Activated naive CD4-positive, alpha-beta T cell treated with anti-CD3 and anti-CD28 coated beads, Interleukin-2, amount 50 U/mL, for 72 hours (primary cell): Measurements from ENCODE around the gene GPAT3. TPM values are rescaled to one million over a fixed set of nuclear protein-coding genes. Genes with fewer than 3 reads are reported as not detected.
"Not testable (repeated sequence)": the region's sequence is repeated elsewhere in the genome, so short reads cannot be mapped to it uniquely, and the experiment has no call there.

Experiments used
- ATAC-seq, 2 donors: fragments of 150-1000 bp; cut with Tn5 transposase; 2 replicates each; pipeline ENCODE4 v1.10.0; 2021; ENCODE audit warnings: mild to moderate bottlenecking in 2 of 2, moderate library complexity in 2 of 2
- DNase-seq, 2 donors: peaks; one replicate each; pipeline ENCODE4 v3.0.0; 2021 to 2022; ENCODE audit warnings: low spot score in 2 of 2
- H3K27ac Mint-ChIP-seq, 2 donors: one replicate each; pipeline ENCODE4 v1.8.0; 2022; ENCODE audit warnings: mild to moderate bottlenecking in 2 of 2, mixed read lengths in 2 of 2
- H3K36me3 Mint-ChIP-seq, 2 donors: one replicate each; pipeline ENCODE4 v1.8.0; 2022; ENCODE audit warnings: mixed read lengths in 2 of 2
- H3K9me3 Mint-ChIP-seq, 2 donors: one replicate each; pipeline ENCODE4 v1.8.0; 2022; ENCODE audit warnings: mixed read lengths in 2 of 2
- total RNA-seq, 2 donors: library from RNA; stranded (reverse); gene quantifications; one replicate each; pipeline ENCODE4 v1.2.3, GENCODE V29; 2022

Gene GPAT3
- total RNA-seq, result 1 to 10 TPM in 1 of 2 donors, under 1 TPM in 1; 0.74 to 1.0 TPM

DNA sequence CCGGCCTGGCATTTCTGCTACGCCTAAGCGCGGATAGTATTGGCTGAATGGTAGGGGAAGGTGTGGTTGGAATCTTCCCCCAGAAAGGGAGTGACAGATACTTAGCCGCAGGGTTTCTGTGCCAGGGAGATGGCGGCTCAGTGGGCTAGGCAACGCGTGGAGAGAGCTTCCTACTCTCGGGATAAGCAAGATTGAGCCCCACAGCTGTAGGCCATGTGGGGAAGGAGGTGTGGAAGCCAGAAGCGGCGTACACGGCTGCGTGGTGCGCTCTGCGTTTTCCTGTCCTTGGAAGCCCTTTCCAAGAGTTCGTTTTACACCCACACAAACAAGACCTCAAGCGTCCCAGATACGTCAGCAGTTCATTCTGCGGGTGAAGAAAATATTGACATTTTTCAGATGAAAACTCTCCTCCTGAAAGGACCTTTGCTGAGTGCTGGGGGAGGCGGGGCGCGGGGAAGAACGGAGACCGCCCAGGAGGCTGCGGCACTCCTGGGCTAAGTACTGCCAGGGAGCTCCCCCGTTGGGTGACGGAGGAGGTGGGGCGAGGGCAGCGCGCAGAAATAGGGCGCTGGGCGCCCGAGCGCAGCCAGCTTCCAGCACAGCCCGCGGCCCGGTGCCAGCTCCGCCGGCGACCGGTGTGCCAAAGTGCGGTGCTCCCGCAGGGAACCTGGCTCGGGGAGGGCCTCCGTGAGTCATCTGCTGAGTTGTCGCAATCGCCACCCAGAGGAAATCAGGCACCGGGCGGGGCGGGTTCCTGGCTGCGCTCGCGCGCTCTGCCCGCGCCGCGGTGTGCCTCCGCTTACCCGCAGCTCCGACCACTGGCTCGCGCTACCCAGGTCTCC is at the start of gene GPAT3:
Gene GPAT3, plus strand, starts transcription at position 589 of the 842 bp plus-strand sequence. CDS start 515 bp downstream, outside the sequence.
- H3K27ac Mint-ChIP-seq, result peak within 1 kb of the TSS; percentile 75
- DNase-seq, result peak; percentile 67 to 88
- no peaks in the 10 kb centered on the region for H3K36me3 Mint-ChIP-seq
- no peaks in the 10 kb centered on the region for H3K9me3 Mint-ChIP-seq
- peak; percentile 87 to 88 for ATAC-seq

- no peaks in the 10 kb centered on the region for H3K9me3 Mint-ChIP-seq
- H3K27ac Mint-ChIP-seq, result peak overlapping the region in 1 of 2 donors; percentile 44
- ATAC-seq, result no peak
- no peak for DNase-seq
- peaks cover 0 to 5% of the 10 kb centered on the region in 2 donors for H3K36me3 Mint-ChIP-seq
Measured at GRCh38 chr4:83486457-83487129, 49.3 kb upstream of the GPAT3 start.

DNA sequence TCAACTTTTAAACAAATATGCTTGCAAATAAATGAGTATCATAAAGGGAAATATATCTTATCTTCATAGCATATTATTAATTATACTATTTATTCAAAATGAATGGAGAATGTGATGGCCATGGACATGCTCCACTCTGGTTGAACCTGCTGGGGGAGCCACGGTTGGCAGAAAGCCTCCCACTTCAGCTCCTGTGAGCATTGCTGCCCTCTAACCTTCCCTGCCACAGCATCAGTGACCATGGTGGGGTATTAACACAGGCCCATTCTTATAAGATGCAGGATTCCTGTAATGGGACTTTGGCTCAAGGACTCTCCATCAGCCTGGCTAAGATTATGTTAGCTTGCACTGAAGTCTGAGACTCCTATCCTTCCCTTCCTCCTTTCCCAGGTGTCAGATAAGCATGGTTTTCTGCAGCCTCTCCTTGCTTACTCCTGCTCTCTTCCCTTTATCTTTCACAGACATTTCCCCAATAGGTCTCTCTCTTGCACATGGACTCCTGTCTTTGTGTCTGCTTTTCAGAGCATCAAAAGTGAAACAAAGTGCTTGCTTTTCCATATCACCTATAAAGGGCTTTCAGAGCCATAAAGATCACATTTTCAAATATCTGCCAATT is 46.1 kb upstream of the GPAT3 start:
- no peak for ATAC-seq
- DNase-seq, result no peak
- Mint-ChIP-seq H3K27ac (no peak overlapping the region), H3K36me3 (no peaks in the 10 kb centered on the region), H3K9me3 (no peaks in the 10 kb centered on the region)

GRCh38 chr4:83490876-83491450 is 44.9 kb upstream of the GPAT3 start:
- no peaks in the 10 kb centered on the region for H3K36me3 Mint-ChIP-seq
- ATAC-seq, result peak in 1 of 2 donors; percentile 60
- H3K27ac Mint-ChIP-seq, result no peak overlapping the region
- H3K9me3 Mint-ChIP-seq, result no peaks in the 10 kb centered on the region
- no peak for DNase-seq

- DNase-seq, H3K9me3 Mint-ChIP-seq, H3K27ac Mint-ChIP-seq, ATAC-seq, H3K36me3 Mint-ChIP-seq: not testable (repeated sequence)
Measured at GRCh38 chr4:83496085-83496917, 39.6 kb upstream of the GPAT3 start.

GRCh38 chr4:83498187-83498586 is 37.7 kb upstream of the GPAT3 start:
- ATAC-seq (no peak), DNase-seq (no peak)
- Mint-ChIP-seq H3K27ac (no peak overlapping the region), H3K9me3 (no peaks in the 10 kb centered on the region), H3K36me3 (no peaks in the 10 kb centered on the region)

DNA sequence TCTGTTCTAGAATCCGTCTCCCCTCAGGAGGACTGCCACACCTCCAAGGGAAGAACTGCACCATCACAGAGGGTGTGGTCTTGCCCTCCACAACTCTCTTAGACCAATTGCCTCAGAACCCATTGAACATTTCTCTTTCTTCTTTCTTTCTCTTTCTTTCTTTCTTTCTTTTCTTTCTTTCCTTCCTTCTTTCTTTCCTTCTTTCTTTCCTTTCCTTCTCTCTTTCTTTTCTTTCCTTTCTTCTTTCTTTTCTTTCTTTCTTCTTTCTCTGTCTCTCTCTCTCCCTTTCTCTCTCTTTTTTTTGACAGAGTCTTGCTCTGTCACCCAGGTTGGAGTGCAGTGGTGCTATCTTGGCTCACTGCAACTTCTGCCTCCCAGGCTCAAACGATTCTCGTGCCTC is 34.2 kb upstream of the GPAT3 start:
- H3K27ac Mint-ChIP-seq, result peak overlapping the region in 1 of 2 donors; percentile 59

GRCh38 chr4:83503974-83504373 is 31.9 kb upstream of the GPAT3 start:
- ATAC-seq, result no peak
- no peak for DNase-seq
- peak overlapping the region in 1 of 2 donors; percentile 68 for H3K27ac Mint-ChIP-seq
- H3K9me3 Mint-ChIP-seq, result peaks cover 0 to 4% of the 10 kb centered on the region in 2 donors
- H3K36me3 Mint-ChIP-seq, result peaks cover 4 to 5% of the 10 kb centered on the region in 2 donors

More for the DNA sequence above, 34.2 kb upstream of the GPAT3 start:
- ATAC-seq, H3K36me3 Mint-ChIP-seq, H3K9me3 Mint-ChIP-seq, DNase-seq: not testable (repeated sequence)

GRCh38 chr4:83504503-83504902 is 31.4 kb upstream of the GPAT3 start:
- Mint-ChIP-seq H3K9me3 (peaks cover 0 to 7% of the 10 kb centered on the region in 2 donors), H3K27ac (peak overlapping the region in 1 of 2 donors; percentile 68), H3K36me3 (peaks cover 4 to 5% of the 10 kb centered on the region in 2 donors)
- peak in 1 of 2 donors; percentile 34 for ATAC-seq
- no peak for DNase-seq

DNA sequence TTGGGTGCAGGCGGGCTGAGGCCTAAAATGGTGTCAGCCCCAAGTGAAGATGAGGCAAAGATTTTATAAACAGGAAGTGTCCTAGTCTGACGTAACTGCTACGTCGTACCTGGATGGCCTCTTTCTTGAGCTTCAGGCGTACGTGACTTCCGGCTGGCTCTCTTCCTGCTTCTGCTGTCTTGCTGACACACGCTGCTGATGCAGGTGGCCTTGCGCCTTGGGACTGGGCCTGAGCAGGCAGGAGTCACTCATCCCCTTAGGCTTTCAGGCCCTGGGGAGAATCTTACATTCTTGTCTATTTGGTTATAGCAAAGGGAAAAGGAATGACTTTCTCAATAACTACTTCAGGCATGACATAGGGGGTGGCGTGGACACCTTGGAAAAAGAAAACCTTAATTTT is 30.9 kb upstream of the GPAT3 start:
- DNase-seq, result no peak
- peak overlapping the region in 1 of 2 donors; percentile 68 for H3K27ac Mint-ChIP-seq
- H3K36me3 Mint-ChIP-seq, result peaks cover 4 to 5% of the 10 kb centered on the region in 2 donors
- H3K9me3 Mint-ChIP-seq, result peaks cover 0 to 7% of the 10 kb centered on the region in 2 donors
- no peak for ATAC-seq

GRCh38 chr4:83509156-83509585 is 26.7 kb upstream of the GPAT3 start:
- ATAC-seq (peak; percentile 64 to 68), DNase-seq (peak in 1 of 2 donors; percentile 74)
- H3K27ac Mint-ChIP-seq, result peak overlapping the region; percentile 25 to 42
- H3K9me3 Mint-ChIP-seq, H3K36me3 Mint-ChIP-seq: not testable (repeated sequence)

DNA sequence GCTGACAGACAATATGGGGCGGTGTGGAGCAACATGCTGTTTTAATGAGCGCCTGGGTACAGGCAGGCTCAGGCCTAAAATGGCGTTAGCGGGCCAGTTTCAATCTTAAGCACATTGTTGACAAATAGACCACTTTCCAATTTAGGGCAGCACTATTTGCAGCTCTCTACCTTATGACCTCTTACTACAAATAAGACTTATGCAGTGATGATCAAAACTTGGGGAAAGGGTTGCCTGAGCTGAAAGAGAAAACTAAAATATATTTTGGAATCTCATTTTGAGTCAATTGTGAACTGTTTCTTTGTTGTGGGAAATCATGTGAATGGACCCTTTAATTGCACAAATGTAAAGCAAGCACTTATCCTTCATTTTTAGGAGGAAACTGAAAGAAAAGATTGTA is 25.5 kb upstream of the GPAT3 start:
- H3K9me3 Mint-ChIP-seq, result peaks cover 0 to 4% of the 10 kb centered on the region in 2 donors
- ATAC-seq (peak in 1 of 2 donors; percentile 44), DNase-seq (no peak)
- no peaks in the 10 kb centered on the region for H3K36me3 Mint-ChIP-seq
- H3K27ac Mint-ChIP-seq, result no peak overlapping the region

DNA sequence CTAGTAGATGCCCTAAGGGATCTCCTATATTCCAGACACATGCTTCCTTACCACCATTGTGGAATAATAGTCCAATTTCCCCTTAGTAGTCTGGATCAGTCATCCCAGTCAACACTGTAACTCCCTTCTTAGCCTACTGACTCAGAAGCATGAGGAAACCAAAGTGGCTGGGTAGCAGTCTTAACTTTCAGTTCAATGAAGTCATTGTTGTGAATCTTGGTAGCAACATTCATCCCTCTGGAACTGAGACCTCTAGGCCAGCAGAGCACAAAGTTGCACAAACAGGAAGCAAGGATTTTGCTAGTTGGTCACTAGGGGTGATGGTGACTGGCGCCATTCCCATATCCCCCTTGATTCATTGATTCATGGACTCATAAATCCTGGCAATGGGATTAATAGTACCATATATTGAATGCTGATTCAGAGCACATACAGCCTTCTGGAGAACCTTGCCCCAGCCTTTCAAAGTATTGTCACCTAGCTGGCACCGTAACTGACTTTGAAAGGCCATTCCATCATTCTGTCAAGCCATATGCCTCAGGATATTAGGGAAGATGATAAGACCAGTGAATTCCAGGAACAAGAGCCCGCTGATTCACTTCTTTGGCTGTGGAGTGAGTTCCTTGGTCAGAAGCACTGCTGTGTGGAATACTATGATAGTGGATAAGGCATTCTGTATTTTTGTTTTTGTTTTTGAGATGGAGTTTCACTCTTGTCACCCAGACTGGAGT is 19.7 kb upstream of the GPAT3 start:
- DNase-seq, result no peak
- Mint-ChIP-seq H3K27ac (no peak overlapping the region), H3K36me3 (no peaks in the 10 kb centered on the region), H3K9me3 (no peaks in the 10 kb centered on the region)
- peak; percentile 32 to 43 for ATAC-seq

GRCh38 chr4:83522239-83522638 is 13.7 kb upstream of the GPAT3 start:
- Mint-ChIP-seq H3K27ac (no peak overlapping the region), H3K36me3 (no peaks in the 10 kb centered on the region), H3K9me3 (no peaks in the 10 kb centered on the region)
- DNase-seq (no peak), ATAC-seq (no peak)

- Mint-ChIP-seq H3K9me3 (no peaks in the 10 kb centered on the region), H3K36me3 (no peaks in the 10 kb centered on the region), H3K27ac (no peak overlapping the region)
- ATAC-seq (no peak), DNase-seq (no peak)
Measured at GRCh38 chr4:83527671-83528070, 8.2 kb upstream of the GPAT3 start.
